GM20431 (cell line): ENCODE measurements around the gene MMAA.
"Not testable (repeated sequence)": the region's sequence is repeated elsewhere in the genome, so short reads cannot be mapped to it uniquely, and the experiment has no call there.

Experiments
- in situ Hi-C: fragments of 300-500 bp; cut with MseI, MboI; formaldehyde crosslinking; loops from one replicate; pipeline ENCODE4 v1.15.0; 2020; ENCODE audit warnings: low sequenced_read_pairs; ENCODE audit not compliant: unreplicated experiment

The MMAA gene

GRCh38 chr4:145618932-145619638, at the start of gene MMAA:
TSS of gene MMAA (plus strand) at chr4:145619385. CDS start at chr4:145639140, 19,755 bp downstream.
- in situ Hi-C loops: no loop called here

DNA sequence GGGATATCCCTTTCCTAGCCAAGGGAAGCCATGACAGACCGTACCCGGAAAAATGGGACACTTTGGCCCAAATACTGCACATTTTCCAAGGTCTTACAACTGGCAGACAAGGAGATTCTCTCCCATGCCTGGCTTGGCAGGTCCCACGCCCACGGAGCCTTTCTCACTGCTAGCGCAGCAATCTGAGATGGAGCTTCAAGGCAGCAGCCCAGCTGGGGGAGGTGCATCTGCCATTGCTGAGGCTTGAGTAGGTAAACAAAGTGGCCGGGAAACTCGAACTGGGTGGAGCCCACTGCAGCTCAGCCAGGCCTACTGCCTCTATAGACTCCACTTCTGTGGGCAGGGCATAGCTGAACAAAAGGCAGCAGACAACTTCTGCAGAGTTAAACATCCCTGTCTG, 44.6 kb upstream of the MMAA start:
- in situ Hi-C loops: loop anchor here (25.0 kb wide), 1 partner anchor 337 kb away; no protein-coding TSS in a partner anchor

DNA sequence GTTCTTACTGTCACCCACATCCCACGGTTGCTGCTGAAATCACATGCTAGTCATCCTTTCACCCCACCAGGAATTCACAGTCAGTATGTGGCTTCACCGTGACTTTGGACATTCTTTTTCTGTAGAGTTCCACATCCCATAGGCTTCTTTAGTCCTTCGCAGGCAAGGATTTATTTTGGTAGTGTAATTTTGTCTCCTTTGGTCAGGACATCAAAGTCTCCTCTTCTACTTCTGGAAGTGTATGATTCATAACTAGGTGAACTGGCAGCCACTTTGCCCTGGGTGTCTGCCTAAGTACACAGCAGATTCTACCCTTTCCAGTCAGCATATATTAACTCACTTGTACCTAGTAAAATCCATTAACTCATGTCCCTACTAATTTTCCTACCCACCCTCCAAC, 38.3 kb upstream of the MMAA start:
- in situ Hi-C loops: no loop called here

DNA sequence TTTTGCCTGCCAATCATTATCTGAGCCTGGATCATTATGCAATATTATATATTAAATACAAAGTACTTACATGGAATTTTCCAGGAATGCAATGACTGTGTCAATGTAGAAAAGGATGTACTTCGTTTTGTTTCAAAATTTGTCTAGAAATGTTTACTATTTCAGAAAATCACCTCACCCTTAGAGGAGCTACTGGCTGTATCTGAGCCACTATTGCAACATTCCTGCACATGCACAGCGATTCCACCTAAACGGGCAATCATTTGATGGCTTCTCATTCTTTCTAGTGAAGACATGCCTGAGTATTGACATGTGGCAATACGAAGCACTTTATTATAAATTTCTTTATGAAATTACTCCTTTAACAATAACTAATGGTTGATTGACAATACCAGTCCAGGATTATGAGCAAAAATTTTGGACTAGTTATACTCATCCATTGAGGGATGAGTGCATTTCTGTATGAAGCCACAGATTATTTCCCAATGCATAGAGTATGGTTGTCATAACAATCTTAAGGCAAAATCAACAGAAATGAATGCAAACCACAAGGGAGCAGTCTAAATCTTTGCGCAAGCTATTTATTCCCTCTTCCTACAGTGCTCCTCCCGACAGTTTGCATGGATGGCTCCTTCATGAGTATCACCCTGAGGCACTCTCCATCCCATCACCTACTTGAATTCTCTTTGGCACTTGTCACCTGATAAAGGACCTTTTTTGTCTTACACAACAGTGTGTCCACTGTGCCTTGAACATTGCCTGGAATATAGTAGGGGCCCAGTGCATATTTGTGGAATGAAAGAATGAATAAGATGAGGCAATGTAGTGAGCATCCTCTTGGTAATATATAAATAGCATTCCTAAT, 35.8 kb upstream of the MMAA start:
- in situ Hi-C loops: no loop called here

DNA sequence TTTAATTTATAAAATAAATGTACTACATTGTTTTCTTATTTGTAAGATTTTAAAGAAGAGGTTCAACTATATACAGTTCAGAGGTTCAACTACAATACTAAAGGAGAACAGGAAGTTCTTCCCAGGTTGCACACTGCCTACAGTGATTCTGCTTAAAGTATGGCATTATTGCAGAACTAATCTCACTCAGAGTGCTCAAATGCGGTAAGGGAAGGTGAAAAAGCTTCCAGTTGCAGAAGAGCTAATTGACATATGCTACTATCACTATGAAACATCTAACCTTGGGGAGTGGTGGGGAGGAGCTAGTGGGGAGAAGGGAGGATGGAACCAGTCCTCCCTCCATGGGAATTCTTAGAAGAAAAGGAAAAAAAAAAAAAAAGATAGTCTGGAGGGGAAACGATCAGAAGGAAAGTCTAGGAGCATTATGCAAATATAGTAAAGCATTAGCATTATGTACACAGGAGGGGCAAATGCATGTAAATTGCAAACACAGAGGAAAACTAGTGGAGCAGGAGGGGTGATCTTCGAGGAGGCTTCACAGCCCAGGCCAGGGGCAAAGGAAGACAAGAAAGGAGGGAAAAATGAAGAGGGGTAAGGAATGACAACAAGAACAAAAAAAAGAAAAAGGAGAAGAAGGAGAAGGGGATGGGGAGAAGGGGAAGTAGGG, 32.0 kb upstream of the MMAA start:
- in situ Hi-C loops: no loop called here

DNA sequence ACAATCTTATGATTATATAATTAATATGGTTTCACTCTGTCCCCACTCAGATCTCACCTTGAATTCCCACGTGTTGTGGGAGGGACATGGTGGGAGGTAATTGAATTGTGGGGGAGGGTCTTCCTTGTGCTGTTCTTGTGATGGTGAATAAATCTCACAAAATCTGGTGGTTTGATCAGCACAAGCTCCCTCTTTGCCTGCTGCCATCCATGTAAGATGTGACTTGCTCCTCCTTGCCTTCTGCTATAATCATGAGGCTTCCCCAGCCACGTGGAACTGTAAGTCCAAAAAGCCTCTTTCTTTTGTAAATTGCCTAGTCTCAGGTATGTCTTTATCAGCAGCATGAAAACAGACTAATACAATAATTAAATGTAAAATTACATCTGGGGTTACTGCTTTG, 29.8 kb upstream of the MMAA start:
- in situ Hi-C loops: not testable (repeated sequence)

- in situ Hi-C loops: no loop called here
Observed at GRCh38 chr4:145589916-145590702, 29.1 kb upstream of the MMAA start.

DNA sequence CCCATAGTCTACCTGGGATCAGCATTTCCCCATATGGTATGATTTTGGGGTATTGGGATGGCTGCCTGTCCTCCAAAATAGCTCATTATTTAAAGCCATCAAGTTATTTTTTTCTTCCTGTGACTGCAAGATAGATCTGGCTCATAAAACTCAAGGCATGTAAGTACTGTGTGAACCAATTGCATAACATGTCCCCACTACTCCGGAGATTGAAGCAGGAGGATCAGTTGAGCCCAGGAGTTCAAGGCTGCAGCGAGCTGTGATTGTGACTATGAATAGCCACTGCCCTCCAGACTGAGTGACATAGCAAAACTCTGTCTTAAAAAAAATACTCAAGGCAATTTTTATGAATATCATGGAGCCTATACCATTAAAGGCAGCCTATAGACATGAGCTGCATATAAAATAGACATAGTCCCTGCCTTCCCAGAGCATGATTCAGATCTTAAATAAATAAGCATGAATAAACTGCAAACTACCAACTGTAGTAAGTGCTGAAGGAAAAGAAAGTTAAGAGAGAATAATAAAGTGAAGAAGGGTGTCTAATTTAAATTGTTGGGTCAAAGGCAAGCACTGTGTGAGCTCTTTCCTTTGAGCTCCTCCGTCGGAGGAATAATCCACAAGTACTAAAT, 16.9 kb upstream of the MMAA start:
- in situ Hi-C loops: no loop called here

GRCh38 chr4:145605941-145606340, 13.2 kb upstream of the MMAA start:
- in situ Hi-C loops: no loop called here

DNA sequence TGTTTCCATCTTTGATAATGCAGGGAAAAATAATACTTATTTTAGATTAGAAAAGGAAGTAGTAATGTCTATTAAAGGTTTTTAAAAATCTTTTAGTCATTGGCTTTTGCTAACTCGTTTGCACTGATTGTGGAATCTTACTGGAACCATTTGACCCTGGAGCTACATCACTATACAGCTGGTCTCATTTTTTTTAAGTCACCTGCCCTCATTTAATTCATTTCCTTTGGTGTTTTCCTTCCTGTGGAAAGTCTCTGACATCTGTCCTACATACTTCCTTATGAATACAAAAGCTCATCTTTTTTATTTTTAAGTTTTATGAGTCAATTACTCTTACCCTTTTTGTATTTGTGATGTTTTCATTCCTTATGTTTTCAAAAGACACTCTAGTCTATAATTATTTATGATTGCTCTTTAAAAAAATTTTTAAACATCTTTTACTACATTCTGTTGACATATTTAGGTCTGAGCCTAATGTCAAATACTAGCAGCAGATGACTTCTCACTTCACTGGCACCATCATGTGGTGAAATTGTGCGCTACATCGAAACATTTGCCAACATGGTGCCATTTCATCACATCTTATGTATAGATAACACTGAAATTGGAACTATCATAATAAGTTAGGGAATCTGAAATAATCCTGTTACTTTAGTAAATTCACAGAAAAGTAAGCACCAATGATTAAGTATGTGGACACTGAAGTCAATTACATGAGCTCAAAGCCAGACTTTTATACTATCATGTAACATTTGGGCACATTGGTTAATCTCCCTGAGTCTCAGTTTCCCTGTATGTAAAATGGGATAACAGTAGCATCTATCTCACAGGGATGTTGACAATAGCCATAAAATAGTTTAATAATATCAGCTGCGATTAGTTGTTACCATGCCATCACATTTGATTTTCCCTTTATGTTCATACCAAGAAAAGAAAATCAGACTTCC, 9.4 kb upstream of the MMAA start:
- in situ Hi-C loops: no loop called here

- in situ Hi-C loops: no loop called here
Observed at GRCh38 chr4:145613566-145614232, 5.5 kb upstream of the MMAA start.

- in situ Hi-C loops: no loop called here
Observed at GRCh38 chr4:145614233-145614610, 5.0 kb upstream of the MMAA start.

DNA sequence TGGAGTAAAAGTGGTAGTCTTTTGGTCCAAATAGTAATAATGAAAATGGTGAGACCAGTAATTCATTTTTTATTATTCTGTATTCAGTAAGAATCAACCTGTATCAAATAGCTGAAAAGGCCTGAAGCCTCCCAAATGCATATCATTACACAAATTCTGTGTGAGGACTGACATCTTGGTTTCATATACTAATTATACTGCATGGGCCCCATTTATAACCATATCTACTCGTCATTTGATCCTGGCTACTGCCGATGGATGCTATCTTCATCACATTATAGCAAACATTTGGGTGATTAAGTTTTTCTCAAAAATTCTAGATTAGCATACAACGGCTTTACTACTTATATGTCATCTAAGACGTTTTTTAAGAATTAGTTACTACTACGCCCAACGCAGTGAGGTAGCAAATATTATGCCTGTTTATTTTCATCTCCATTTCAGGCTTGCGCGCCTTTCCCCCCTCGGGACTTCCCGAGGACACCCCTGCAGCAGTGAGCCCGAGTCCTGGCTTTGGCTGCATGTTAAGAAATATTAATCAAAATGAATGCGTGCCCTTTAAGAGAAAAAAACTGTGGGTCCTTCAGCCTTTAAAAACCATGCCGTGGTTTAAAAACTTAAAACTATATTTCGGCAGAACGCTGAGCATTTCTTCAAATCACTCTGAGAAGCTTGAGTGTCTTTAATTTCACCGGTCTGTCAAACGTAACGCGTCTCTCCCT, 814 bp upstream of the MMAA start:
- in situ Hi-C loops: no loop called here

- in situ Hi-C loops: no loop called here
Observed at GRCh38 chr4:145619639-145619996, 433 bp downstream of the MMAA start.

DNA sequence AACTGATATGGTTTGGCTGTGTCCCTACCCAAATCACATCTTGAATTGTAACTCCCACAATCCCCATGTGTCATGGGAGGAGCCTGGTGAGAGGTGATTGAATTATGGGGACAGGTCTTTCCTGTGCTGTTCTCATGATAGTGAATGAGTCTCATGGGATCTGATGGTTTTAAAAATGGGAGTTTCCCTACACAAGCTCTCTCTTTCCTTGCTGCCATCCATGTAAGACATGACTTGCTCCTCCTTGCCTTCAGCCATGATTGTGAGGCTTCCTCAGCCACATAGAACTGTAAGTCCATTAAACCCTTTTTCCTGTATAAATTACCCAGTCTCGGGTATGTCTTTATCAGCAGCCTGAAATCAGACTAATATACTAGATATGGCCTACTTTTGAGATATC, 2.9 kb downstream of the MMAA start:
- in situ Hi-C loops: not testable (repeated sequence)

GRCh38 chr4:145623831-145624230, 4.6 kb downstream of the MMAA start:
- in situ Hi-C loops: no loop called here
